Activated T-cell treated with anti-CD3 and anti-CD28 coated beads for 4 hours (primary cell): ENCODE data around the gene ZCCHC2.
A peak's percentile ranks its signal among the peaks of the same experiment; 100 is the strongest.

ENCODE experiments used
- DNase-seq: peaks from one replicate; pipeline ENCODE4 v3.0.0-alpha.2; 2020

ZCCHC2 gene

GRCh38 chr18:62583376-62583775 lies 60.6 kb downstream of the ZCCHC2 start:
- DNase-seq: no peak

- peak; percentile 74 for DNase-seq
Measured at GRCh38 chr18:62584241-62585120, 61.7 kb downstream of the ZCCHC2 start.

- no peak for DNase-seq
Measured at GRCh38 chr18:62585274-62586150, 62.7 kb downstream of the ZCCHC2 start.

GRCh38 chr18:62586151-62586774 lies 63.4 kb downstream of the ZCCHC2 start:
- DNase-seq: peak; percentile 38

GRCh38 chr18:62586781-62587487 lies 64.1 kb downstream of the ZCCHC2 start:
- no peak for DNase-seq

GRCh38 chr18:62587689-62588088 lies 64.9 kb downstream of the ZCCHC2 start:
- DNase-seq: no peak

GRCh38 chr18:62588217-62588616 lies 65.4 kb downstream of the ZCCHC2 start:
- DNase-seq: no peak

GRCh38 chr18:62590799-62591590 lies 68.2 kb downstream of the ZCCHC2 start:
- no peak for DNase-seq

- DNase-seq: no peak
Measured at GRCh38 chr18:62596145-62597005, 73.5 kb downstream of the ZCCHC2 start.

- no peak for DNase-seq
Measured at GRCh38 chr18:62601871-62602270, 79.0 kb downstream of the ZCCHC2 start.

GRCh38 chr18:62602706-62603105 lies 79.9 kb downstream of the ZCCHC2 start:
- DNase-seq: no peak

- no peak for DNase-seq
Measured at GRCh38 chr18:62603211-62603610, 80.4 kb downstream of the ZCCHC2 start.

- no peak for DNase-seq
Measured at GRCh38 chr18:62603979-62604378, 81.2 kb downstream of the ZCCHC2 start.

GRCh38 chr18:62605685-62606084 lies 82.9 kb downstream of the ZCCHC2 start:
- no peak for DNase-seq

GRCh38 chr18:62606106-62606505 lies 83.3 kb downstream of the ZCCHC2 start:
- no peak for DNase-seq

- DNase-seq: no peak
Measured at GRCh38 chr18:62607302-62607701, 84.5 kb downstream of the ZCCHC2 start.

GRCh38 chr18:62607708-62608428 lies 85.0 kb downstream of the ZCCHC2 start:
- no peak for DNase-seq

GRCh38 chr18:62609764-62610163 lies 86.9 kb downstream of the ZCCHC2 start:
- no peak for DNase-seq

- DNase-seq: no peak
Measured at GRCh38 chr18:62610351-62610700, 87.5 kb downstream of the ZCCHC2 start.

GRCh38 chr18:62610701-62611411 lies 88.0 kb downstream of the ZCCHC2 start:
- DNase-seq: no peak
